GM12872 (cell line): Measurements from ENCODE around the gene H2AZ2.

Experiments used
- TF ChIP-seq, protein P1 (sequence below): IDR thresholded peaks from 3 replicates; pipeline ENCODE4 v1.5.1; 2011; ENCODE audit warnings: low read depth, mild to moderate bottlenecking, low read length, moderate library complexity; ENCODE audit not compliant: insufficient read depth

H2AZ2 gene

DNA sequence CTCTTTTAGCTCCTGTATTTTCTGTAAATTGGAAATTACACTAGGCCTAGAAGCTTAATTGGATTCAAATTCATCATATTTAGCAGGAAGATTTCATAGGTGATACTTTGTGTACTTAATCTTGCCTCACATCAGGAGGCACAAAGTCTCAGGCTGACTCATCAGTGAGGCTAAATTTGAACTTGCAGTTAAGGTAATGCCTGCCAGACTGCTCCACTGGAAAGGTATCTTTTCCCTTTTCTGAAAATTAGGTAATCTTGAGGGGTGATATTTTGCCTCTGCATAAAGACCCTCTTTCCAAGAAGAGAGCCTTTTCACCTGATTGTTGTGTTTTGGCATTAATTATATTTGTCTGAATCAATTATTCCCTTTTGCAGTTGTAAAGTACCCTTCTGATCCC is 36.8 kb downstream of the H2AZ2 start:
- TF ChIP-seq, protein P1, sequence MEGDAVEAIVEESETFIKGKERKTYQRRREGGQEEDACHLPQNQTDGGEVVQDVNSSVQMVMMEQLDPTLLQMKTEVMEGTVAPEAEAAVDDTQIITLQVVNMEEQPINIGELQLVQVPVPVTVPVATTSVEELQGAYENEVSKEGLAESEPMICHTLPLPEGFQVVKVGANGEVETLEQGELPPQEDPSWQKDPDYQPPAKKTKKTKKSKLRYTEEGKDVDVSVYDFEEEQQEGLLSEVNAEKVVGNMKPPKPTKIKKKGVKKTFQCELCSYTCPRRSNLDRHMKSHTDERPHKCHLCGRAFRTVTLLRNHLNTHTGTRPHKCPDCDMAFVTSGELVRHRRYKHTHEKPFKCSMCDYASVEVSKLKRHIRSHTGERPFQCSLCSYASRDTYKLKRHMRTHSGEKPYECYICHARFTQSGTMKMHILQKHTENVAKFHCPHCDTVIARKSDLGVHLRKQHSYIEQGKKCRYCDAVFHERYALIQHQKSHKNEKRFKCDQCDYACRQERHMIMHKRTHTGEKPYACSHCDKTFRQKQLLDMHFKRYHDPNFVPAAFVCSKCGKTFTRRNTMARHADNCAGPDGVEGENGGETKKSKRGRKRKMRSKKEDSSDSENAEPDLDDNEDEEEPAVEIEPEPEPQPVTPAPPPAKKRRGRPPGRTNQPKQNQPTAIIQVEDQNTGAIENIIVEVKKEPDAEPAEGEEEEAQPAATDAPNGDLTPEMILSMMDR = no peak

DNA sequence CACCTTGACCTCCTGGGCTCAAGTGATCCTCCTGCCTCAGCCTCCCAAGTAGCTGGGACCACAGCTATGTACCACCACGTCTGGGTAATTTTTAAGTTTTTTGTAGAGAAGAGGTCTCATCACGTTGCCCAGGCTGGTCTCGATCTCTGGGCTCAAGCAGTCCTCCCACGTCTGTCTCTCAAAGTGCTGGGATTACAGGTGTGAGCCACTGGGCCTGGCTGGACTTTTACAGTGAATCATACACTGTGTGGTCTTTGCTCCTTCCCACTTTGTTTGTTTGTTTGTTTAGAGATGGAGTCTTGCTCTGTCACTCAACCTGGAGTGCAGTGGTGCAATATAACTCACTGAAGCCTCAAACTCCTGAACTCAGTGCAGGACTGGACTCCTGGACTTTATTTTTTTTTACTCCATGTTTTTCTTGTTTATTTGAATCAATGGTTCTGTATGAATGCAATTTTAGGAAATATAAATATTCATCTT is 38.9 kb downstream of the H2AZ2 start:
- TF ChIP-seq, protein P1 = no peak

DNA sequence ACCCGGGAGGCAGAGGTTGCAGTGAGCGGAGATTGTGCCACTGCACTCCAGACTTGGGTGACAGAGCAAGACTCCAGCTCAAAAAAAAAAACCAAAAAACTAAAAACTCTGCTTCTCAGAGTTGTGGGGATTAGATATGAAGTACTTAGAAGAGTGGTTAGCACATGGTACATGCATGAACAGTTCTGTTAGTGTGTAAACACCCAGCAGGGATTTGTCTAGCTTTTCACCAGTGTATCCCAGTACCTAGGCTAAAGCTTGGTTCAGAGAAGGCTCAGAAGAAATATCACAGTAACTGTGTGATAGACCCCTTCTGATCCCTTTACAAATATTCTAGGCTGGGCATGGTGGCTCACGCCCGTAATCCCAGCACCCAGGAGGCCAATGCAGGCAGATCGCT is 41.9 kb downstream of the H2AZ2 start:
- TF ChIP-seq, protein P1 = no peak

DNA sequence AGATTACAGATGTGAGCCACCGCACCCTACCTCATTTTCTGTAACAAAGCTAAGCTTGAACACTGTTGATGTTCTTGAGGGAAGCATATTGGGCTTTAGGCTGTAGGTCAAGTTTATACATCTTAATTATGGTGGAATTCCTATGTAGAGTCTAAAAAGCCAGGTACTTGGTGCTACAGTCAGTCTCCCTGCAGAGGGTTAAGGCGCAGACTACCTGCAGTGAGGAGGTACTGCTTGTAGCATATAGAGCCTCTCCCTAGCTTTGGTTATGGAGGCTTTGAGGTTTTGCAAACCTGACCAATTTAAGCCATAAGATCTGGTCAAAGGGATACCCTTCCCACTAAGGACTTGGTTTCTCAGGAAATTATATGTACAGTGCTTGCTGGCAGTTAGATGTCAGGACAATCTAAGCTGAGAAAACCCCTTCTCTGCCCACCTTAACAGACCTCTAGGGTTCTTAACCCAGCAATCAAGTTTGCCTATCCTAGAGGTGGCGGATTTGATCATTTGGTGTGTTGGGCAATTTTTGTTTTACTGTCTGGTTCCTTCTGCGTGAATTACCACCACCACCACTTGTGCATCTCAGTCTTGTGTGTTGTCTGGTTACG is 45.4 kb downstream of the H2AZ2 start:
- TF ChIP-seq, protein P1 = no peak

DNA sequence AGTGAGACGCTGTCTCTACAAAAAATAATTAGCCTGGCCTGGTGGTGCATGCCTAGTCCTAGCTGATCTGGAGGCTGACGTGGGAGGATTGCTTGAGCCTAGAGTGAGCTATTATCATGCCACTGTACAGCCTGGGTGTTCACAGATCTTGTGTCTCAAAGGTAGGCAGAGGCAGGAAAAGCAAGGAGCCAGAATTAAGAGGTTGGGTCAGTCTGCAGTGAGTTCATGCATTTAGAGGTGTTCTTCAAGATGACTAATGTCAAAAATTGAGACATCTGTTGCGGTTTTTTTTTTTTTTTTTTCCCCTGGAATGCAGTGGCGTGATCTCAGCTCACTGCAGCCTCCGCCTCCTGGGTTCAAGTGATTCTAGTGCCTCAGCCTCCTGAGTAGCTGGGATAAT is 46.0 kb downstream of the H2AZ2 start:
- TF ChIP-seq, protein P1 = no peak

DNA sequence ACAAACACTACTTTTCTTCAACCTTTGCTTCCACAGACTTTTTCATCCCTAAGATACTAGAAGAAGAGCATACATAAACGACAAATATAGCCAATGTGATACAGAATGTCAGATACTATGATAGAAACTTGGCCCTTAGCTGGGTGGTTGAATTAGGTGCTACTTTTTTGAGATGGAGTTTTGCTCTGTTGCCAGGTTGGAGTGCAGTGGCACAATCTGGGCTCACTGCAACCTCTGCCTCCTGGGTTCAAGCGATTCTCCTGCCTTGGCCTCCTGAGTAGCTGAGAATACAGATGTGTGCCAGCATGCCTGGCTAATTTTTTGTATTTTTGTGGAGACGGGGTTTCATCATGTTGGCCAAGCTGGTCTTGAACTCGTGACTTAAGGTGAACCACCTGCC is 47.9 kb downstream of the H2AZ2 start:
- TF ChIP-seq, protein P1 = no peak

DNA sequence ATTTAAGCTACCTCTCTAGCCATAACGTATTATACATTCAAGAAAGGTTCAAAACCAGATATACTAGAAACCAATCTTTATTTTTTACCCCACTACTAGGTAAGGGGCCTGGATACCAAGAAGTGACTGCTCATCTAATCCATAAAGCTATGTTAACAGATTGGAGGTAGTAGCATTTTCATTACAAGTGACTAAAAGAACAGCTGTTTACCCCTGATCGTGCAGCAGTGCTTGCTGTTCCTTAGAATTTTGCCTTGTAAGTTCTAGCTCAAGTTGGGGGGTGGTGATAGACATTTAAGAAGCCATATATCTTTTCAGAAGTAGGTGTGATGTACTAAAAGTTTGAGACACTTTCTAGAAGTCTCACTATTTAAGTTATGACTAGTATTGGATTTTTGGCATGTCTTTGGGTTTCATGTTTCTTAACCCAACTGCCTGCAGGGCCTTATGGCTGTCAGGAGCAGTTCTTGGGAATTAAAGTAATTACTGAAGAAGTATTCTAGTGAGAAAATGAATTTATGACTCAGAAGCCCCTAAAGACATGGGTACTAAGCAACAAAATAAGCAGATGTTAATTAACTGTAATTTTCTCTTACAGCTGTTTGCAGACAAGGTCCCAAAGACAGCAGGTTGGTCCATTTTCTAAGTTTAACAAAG is 49.1 kb downstream of the H2AZ2 start:
- TF ChIP-seq, protein P1 = no peak
